ENCODE results near the gene FOXC2.
"Not testable (repeated sequence)": the region's sequence is repeated elsewhere in the genome, so short reads cannot be mapped to it uniquely, and the experiment has no call there.

The FOXC2 gene

DNA sequence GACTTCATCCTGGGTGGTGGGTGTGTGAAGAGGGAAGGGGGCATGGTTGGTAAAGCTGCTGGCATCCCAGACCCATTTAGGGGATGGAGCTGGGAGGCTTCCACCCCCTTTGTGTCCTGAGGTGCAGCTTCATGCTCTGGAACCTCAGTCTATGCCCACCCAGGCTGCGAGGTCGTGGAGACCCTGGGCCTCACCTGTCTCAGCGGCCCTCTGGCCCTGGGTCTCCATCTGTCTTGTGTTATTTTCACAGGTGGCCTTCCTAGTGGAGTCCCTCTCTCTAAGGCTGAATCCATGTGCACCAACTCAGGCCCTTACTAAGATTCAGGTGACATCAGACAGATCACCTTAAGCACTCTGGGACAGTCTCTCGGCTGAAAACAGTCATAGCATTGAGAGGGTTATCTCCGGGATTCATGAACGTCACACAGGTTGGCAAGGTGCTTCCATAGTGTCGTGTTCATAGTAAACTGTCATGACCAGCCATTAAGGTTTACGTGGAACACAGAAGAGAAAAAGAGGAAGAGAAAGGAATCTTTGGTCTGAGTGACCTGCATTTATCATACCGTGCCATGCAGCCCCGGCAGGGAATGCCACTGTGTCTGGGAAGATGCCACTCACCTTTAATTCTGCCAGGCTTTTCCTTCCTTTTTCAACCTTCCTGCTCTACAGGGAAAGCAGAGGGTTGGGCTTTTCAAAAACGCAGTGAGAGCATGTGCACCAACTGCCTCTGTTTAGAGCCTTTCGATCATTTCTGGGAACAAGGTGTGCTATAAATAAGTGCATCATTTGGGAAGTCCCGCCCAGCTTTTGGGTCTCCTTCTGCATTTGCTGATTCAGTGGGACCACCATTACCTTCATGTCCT lies 7.2 kb downstream of the FOXC2 start:
- no peak for DNase-seq (ENCODE audit: low read depth)

GRCh38 chr16:86574646-86575045 lies 8.0 kb downstream of the FOXC2 start:
- no peak for DNase-seq (ENCODE audit: low read depth)

DNA sequence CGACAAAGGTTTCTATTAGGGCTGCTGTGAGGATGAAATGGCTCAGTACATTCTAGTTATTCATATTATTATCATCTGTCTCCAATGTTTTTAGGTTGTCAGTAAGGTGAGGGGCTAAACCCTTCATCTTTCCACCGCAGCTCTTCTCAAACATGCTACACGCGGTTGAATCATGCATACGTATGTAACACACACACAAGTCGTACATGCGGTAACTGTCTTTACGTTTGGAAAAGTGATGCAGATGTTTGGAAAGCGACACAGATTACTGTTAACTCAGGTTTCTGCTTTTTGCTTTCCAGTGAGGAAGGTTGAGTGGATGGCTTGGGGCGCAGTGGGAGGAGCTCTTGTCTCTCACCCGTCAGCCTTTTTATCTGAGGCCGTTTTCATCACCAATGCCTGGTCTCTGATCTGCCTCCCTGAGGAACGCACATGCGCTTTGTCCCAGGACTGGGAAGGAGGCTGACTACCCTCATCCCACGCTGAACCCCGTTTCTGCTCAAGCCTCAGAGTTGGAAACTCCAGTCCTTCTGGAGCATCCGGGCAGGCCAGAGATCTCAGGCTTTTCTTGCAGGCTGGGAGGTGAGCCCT lies 8.6 kb downstream of the FOXC2 start:
- DNase-seq (ENCODE audit: low read depth), result no peak

- DNase-seq (ENCODE audit: low read depth), result peak; percentile 12
Measured at GRCh38 chr16:86575754-86576557, 9.3 kb downstream of the FOXC2 start.

DNA sequence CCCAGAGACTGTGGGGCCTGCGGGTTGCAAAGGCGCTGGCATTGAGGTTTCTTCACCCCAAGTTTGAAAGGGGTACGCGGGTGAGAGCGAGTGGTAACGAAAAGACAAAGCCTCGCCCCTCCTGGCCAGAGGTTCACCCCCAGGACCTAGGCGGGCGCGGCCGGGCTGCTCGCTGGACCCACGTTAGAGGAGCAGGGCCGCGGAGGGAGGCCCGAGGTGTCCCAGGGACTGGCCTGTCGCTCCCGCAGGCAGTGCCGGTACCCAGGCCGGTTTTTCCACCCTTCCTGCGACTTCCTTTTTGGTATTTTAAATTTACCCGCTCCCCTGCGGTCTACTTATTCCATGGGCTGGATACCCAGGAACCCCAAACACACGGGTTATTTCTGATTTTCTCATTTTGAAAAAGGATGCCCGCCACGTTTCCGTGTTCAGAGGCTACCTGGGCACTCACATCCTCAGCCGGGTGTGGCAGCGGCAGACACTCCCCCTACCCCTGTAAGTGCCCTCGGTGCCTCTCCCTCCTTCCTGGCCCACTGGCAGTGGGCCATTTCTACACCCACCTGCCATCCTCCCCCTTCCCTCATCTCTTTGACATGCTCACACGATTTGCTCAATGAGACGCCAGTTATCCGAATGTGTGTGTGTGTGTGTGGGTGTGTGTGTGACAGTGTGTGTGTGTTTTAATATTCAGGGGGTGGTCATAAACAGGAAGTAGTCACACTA lies 10.1 kb downstream of the FOXC2 start:
- no peak for DNase-seq (ENCODE audit: low read depth)

- DNase-seq (ENCODE audit: low read depth), result no peak
Measured at GRCh38 chr16:86577314-86577971, 10.8 kb downstream of the FOXC2 start.

DNA sequence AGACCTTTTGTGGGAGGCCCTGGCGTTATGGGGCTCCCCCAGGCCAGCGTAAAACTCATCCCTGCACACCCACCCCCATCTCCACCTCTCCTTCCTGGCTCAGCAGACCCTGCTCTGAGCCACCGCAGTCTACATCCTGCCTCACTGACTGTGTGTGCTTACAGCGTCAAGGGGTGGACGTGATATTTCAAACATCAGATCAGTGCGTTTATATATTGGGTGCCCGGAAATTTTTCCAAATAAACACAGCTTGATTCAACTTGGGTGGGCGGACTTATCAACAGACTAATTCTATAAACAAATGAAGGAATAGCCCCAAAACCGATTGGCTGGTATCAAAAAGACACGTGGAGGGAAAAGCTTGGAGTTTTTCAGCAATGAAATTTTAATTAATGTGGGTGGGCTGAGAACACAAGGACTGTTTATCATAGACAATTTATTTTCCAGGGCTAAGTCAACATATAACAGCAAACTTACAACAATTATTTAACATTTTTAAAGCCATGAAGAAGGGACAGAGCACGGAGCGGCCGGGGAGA lies 11.5 kb downstream of the FOXC2 start, which contains the start of gene FOXL1:
Gene FOXL1 (plus strand): TSS at position 489 of the 539 bp plus-strand sequence. CDS start 175 bp downstream, outside the sequence.
- no peak for DNase-seq (ENCODE audit: low read depth)

GRCh38 chr16:86578611-86579267 lies 12.1 kb downstream of the FOXC2 start:
- DNase-seq (ENCODE audit: low read depth), result no peak

- DNase-seq (ENCODE audit: low read depth), result no peak
Measured at GRCh38 chr16:86579268-86580062, 12.8 kb downstream of the FOXC2 start.

DNA sequence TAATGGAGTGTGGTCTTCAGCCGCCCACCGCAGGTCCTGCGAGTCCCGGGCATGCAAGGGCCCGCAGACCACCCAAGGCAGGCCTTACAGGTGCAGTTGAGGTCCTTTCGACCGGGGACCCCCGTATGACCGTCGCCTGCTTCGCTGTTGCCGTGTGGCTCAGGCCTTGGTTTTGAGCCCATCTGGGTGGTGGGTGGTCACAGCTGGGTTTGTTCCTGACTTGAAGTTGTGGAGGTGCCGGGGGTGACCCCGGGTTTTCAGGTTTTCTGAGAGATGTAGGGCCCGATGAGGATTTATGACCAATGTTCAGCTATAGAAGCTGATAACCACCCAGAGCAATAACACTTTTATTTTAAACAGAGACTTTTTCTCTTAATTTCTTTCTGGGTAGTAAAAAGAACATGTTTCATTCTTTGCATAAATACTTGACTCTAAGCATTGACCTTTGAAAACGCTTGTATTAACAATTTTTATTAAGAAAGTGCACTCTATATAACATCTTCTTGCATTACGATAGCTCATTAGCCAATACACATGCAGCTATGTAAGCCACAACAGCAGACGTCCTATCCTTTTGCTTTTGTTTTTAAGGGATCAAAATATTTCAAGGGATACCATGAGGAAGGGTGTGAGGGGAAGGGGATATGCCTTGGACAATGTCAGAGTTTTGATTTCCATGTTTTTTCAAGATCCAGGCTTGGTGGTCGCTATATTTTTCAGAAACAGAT lies 13.6 kb downstream of the FOXC2 start:
- no peak for DNase-seq (ENCODE audit: low read depth)

DNA sequence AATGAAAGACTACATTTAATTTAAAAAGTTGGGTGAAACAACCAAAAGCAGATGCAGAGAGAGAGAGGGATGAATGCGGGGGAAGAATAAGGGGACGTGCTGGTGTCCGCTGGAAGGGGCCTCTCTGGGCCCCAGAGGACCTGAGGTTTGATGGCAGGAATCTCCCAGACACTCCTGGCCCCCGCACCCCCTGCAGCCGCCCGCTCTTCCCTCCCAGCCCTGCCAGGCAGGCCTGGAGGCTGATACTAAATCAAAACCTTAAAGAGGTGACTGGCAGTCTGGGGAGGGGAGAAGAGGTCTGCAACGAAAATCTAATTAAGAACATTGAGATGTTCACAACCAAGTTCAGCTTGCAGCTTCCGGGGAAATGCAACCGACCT lies 14.2 kb downstream of the FOXC2 start:
- DNase-seq (ENCODE audit: low read depth), result no peak

GRCh38 chr16:86581458-86581857 lies 14.8 kb downstream of the FOXC2 start:
- DNase-seq (ENCODE audit: low read depth), result no peak

- no peak for DNase-seq (ENCODE audit: low read depth)
Measured at GRCh38 chr16:86584071-86584685, 17.5 kb downstream of the FOXC2 start.

- DNase-seq (ENCODE audit: low read depth), result no peak
Measured at GRCh38 chr16:86584726-86585721, 18.4 kb downstream of the FOXC2 start.

DNA sequence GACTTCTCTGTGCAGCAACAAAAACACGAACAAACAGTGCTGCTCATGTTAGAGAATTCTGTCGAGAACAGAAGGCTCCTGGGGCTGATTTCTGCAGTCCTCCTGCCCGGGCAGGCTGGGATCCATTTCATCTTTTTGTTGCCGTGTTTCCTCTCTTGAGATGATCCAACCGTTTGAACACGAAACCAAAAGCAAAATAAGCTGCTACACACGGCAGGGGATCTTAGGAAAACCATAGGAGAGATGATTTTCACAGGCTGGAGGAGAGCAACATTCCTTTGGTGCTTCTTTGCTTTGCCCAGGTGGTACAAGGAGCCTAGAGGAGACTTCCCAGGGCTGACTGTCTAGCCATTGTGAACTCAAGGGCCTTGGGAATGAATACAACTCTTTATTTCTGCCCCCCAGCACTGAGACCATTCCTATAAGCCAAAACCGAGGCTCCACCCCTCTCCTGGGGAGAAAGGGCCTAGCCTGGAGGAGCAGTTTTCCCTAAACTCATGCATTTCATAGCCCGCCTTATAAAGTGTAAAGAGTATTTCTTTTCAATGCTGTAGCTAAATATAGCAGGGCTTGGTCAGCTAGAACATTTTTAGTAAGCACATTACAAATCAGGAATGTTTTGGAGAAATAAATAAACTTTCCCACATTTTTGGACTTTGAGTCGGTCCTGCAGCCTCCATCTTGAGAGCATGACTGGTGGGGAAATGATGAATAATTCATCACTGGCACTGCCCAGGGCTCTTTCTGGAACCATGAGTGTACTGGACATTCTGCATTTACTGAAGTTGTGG lies 19.4 kb downstream of the FOXC2 start:
- DNase-seq (ENCODE audit: low read depth), result no peak

- DNase-seq (ENCODE audit: low read depth), result no peak
Measured at GRCh38 chr16:86587487-86587886, 20.9 kb downstream of the FOXC2 start.

DNA sequence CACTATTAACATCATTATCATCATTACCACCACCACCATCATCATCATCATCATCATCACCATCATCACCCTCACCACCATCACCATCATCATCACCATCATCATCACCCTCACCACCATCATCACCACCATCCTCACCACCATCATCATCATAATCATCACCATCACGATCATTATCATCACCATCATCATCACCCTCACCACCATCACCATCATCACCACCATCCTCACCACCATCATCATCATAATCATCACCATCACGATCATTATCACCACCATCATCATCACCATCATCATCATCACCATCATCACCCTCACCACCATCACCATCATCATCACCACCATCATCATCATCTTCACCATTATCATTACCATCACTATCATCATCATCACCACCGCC lies 21.3 kb downstream of the FOXC2 start:
- not testable (repeated sequence) for DNase-seq (ENCODE audit: low read depth)

All from activated T-helper 9 cell treated with anti-CD3 and anti-CD28 coated beads, Interleukin-2, amount 50 U/mL, for 16 hours (primary cell).